Activated CD4-positive, alpha-beta T cell treated with anti-CD3 and anti-CD28 coated beads, Interleukin-2, Interleukin-6, amounts not matched to agents 100 ng/mL and 50 ng/mL, durations not matched to agents 16 hours and 8 hours (primary cell): ENCODE data around the gene MRPS27.

Experiments used
- DNase-seq: peaks from one replicate; pipeline ENCODE4 v3.0.0-alpha.2; 2020

MRPS27 gene

DNA sequence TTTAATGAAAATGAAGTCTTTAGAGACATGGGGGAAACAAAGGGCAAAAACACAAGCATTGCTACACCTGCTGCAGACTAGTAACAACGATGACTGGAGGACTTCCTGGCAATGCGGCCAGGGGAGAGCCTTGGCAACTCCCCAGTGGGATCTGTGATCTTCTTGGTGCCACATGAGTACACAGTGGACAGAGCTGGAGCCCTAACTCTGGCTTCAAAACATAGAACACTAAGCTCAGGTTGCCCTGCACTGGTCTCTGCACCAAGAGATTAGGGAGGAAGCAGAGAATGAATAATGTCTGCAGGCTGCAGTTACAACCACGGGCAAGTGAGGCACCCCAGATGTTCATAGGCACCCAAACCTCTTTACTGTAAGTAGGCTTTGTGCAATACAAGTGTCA is 91.1 kb downstream of the MRPS27 start:
- DNase-seq = no peak

DNA sequence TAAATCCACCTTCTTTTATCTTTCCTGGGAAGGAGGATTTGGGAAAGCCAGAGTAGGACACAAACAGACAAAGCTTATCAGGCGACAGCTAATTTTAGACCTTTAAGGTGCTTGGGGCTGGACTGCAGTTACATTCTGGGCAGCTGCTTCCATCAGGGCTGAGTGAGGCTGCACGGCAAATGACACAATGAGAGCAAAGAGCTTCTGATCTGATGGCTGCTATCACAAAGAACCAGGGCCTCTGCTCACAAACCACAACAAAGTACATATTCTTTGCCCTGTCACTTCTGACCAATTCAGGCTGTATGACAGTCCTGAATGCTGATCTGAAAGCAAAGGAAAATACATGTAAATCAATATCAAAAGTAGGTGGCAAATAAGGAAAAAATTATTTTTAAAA is 93.1 kb downstream of the MRPS27 start:
- no peak for DNase-seq

DNA sequence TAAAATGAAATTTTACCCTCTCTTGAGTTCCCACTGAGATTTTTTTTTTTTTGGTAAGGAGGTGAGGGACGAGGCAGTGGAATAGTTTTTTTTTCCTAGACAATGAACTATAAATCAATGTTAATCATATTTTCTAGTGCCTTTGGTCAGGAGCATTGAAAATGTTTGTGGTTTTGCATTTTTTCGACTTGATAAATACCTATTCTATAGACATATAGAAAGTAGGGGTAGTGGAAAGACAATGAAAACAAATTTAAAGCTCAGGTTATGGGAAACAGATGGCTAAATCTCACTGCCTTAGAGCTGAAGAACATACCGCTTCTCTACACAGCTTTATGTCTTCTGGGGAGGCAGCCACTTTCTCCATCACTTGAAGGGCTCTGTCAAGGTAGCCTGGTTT is 94.3 kb downstream of the MRPS27 start:
- DNase-seq = no peak

DNA sequence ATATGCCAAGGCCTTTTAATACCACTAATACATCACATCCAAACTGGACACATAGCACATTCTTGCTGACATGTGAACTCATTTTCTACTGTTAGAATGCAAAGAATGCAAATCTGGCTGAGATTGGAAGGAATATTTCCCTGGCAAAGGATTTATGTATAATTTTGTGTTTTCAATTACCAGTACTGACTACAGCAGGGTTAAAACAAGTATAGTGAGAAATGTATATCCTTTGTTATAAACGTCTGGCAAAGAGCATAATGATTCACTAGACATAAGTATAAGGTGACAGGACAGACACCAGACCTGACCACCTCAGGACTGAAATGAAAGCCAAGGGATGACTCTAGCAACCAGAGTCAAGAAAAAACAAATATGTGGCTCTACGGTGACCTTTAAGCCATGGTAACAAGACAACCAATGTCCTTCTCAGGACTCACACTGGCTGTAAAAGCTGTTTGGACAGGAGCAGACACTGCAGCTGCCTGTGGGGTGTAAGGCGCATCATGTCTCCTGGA is 95.0 kb downstream of the MRPS27 start:
- no peak for DNase-seq

DNA sequence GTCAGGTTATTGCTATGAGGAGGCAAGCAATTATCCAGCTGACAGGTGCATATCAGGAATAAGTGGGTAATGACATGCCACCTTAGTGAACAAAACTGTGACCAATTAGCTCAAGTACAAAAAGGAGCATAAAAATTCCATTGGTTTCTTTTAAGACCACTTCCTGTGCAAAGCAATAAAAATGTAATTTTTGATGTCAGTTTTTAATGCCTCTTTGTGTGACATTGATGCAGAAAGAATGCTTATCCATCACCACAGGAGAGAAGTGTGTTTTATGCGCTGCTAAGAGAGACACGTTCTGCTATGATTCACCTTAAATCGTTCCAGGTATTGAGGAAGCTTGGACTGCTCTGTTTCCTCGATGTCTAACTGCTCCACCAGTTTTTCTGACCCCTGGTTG is 96.7 kb downstream of the MRPS27 start:
- no peak for DNase-seq

DNA sequence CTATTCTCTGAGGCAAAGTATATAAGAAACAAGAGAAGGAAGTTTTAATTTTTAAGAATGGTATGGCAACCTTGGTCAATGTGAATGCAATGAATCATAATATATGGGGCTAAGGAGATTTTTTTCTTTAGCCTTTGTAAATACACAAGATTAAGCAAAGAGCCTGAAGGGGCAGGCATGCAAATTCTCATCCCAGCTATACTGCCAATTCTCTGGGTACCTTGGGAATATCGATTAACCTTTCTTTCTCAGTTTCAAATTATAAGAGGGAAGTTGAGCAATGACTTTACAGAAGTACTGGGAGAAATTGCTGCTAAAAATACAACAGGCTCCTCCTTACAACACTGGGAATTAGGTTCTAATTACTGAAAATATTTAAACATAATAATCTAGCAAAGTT is 97.5 kb downstream of the MRPS27 start:
- no peak for DNase-seq

DNA sequence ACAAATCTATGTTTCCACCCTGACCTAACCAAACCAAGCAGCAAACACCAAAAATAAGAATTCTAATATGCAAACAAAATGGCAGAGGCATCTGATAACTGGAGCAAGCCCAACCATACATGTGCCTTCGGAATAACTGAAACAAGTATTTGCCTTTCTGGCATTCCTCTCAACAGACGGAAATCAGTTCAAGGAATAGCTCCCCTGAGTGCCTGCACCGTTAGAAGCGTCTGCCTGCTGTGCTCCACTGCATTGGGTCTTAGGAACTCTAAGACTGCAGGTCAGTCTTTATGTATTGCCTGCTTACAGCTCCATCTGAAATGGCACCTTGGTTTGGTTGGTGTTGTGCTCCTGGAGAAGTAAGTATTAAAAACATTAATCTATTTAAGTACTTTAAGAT is 98.5 kb downstream of the MRPS27 start:
- DNase-seq = no peak

DNA sequence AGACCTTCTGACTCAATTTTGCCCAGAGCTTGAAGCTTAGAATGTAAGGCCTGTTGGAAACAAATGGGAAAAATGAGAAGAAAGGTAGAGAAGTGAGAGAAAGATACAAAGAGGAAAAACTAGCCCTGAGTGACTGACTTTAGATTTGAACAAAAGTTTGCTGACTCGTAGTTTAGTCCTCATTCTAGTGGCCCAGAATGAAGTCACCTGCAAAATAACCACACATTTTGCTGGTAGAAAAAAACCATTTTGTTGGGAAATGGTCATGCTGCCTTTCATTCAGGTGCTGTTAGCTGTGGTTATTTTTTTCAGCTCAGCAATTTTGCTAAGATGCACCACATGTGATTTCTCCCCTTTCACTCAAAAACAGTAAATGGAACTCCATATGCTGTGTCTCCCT is 98.9 kb downstream of the MRPS27 start:
- no peak for DNase-seq

DNA sequence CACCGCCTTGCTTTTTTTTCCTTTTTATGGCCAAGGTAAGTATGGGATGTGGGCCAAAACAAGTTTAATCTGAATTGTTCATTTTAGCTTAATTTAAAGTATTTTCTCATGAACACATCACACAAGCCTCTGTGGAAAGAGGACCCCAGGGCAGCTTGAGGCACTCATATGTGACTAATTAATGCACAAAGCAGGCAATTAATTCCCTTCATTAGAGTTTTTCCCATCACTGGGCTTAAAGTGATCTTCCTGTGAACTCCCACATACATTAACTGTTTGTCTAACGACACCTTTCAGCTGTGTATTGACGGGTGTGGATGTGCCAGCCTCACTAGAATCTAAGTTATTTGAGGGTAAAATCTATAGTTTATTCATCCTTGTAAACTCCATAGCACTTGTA is 103.3 kb downstream of the MRPS27 start:
- DNase-seq = no peak

DNA sequence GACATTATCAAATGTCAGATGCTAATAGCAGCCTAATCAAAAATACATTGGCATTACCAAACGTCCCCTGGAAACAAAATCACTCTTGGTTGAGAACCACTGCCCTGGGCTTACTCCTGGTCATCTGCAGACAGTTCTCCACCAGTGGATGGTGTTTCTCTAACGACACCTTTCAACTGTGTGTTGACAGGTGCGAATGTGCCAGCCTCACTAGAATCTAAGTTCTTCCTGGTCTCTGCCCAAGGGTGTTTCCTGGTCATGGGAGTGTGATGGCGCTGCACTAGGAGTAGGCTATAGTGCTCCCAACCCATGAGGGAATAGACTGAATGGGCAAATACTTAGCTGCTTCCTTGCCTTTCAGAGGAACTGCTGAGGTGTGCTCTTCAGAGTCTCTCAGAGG is 105.9 kb downstream of the MRPS27 start:
- DNase-seq = no peak

DNA sequence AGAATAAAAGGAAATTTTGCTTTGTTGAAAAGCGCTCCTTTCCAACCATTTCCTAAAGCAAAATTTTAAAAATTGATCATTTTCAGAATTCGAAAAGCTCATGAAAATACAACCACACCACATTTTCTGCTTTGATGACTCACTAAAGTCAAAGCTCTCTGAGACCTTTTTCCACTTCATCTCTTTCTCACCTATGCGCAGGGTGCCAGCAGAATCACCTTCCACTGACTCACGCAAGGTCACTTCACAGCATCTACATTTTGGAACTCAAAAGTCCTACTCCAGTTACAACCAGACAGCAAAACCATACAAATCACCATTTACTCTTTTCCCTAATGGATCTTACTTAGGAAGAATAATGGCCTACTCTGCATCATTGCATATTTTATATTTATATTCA is 106.6 kb downstream of the MRPS27 start:
- no peak for DNase-seq

DNA sequence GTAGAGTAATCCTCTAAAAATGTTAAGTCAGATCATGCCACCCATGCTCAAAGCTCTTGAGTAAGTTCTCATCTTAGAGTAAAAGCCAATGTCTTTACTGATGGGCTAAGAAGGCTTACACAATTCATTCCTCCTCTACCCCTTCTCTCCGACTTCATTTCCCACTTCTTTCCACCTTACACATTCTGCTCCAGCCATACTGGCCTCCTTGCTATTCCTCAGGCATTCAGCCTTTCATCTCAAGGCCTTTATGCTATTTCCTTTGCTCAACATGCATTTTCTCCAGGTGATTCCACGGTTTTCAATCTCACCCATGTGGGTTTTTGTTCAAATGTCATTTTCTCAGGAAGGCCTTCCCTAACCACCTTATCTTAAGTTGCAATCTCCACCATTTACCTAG is 107.9 kb downstream of the MRPS27 start:
- no peak for DNase-seq

DNA sequence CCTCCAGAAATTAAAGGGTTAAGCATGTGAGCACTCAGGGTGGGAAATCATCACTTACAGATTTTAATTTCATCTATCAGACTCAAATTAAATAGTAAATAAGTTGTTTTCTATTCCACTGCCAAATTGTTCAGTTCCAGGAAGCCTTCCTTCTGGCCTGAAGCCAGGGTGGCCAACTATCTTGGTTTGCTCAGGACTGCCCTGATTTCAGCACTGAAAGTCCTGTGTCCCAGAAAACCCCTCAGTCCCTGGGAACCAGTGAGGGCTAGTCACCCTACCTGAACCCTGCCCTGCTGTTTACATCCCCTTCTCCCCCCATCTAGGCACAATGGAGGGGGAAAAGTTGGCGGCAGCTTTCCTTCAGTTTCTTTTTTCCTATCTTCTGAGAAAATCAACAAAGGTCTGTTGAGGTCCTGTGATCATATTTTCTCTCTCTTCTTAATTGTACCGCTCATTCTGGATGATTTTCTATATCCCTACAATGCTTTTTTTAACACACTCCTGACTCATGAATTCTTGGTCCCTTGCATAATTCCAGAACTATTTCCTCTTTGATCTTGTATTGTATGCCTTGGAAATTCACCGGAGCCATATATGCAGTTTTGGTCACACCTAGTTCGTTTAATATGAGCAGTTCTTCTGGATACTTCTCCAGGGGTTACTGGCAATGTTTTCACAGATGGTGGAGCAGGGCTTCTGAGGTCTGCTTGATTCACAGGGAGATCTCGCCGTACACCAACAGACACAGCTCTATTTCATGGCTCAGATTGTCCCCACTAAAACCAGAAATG is 109.0 kb downstream of the MRPS27 start:
- no peak for DNase-seq

DNA sequence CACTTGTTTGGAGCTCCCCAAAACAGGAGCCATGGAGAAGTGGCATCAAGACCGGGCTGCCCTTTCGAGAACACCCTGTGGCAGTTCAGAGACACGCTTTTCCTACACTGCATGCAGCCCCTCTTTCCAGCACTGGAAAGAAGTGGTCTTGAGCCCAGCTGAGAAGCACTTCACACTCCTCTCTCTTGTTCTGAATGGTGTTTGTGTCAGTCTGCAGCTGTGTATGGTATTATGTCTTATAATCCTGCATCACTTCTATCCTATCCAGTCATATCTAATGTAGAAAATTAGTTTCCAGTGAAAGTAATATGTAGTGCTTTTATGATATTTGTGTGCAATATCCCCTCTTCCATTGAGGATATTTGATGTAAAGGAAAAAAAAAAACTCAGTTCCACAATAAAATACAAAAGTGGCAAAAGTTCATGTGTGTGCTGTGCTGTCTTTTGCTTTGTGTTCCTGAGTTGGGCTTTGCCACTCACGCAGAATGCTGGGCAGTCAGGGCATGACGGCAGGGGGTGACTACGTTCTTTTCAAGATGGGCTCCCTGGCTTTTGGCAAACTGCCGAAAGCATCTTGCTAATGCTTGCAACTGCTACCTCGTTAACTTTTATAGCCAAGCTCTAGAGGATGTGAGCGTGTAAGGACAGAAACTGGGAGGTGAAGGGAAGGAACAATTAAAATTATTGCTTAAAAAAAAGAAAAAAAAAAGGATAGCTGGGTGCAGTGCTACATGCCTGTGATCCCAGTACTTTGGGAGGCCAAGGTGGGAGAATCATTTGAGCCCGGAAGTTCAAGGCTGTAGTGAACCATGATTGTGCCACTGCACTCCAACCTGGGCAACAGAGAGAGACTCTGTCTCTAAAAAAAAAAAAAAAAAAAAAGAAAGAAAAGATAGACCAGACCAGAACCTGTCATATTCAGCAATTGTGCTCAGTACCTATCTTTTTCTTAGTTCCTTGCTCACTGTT is 110.6 kb downstream of the MRPS27 start:
- no peak for DNase-seq

DNA sequence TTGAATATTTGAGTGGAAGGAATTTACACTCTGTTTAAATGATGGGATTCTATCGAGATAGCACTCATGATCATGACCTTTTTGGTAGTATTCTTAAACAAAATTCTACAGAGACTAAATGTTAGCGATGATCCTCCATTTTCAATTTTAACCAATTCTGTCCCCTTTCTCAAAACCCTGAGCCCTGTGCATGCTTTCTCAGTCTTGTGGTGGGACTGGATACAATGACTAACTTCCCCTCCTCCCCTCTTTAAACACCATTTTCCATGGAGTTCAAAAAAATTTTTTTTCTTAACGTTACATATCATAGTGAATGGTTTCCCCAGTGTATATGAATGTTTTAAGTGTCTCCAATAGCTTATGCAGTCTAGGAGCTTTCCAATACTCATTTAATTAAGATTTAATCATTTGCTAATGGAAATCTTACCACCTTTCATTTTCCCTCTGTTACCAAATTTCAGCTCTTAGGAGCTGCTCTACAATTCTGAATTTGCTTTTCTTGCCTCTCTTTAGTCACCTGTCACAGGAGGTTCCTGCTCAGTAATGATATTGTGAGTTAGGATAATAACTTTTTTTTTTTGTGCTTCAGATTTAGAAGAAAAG is 111.6 kb downstream of the MRPS27 start:
- no peak for DNase-seq

DNA sequence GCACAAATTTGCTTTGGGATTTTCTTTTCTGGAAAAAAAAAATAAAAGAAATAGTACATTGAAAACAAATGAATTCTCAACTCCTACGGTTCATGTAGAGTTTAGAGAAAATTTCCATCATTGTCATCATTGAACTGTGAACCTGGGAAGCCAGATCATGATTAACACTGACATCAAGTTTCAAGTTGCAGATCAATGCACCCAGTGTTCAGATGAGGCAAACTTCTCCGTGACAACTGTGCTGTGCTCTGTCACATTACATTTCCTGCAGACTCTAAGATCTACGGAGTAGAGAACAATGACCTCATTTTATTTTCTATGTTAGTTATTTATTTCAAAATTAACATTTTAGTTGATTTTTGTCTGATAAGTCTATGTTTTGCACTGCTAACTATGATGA is 113.0 kb downstream of the MRPS27 start:
- DNase-seq = no peak

DNA sequence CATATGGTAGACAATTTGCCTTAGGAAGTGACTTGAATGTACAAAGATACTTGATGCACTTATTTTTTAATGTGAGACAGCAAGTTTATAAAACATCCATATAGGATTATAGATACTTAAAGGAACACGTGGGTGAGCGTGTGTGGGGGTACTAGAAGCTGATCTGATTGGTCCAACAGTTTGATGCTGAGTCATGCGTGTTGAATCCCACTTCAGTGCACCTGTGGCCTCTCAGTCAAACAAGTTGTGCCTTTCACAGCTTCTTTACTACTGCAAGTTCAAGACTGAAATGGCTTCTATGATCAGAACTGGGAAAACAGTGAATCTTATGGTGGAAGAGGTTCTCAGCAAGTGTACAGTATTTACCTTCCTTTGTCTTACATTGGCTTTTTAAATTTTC is 113.9 kb downstream of the MRPS27 start:
- no peak for DNase-seq

DNA sequence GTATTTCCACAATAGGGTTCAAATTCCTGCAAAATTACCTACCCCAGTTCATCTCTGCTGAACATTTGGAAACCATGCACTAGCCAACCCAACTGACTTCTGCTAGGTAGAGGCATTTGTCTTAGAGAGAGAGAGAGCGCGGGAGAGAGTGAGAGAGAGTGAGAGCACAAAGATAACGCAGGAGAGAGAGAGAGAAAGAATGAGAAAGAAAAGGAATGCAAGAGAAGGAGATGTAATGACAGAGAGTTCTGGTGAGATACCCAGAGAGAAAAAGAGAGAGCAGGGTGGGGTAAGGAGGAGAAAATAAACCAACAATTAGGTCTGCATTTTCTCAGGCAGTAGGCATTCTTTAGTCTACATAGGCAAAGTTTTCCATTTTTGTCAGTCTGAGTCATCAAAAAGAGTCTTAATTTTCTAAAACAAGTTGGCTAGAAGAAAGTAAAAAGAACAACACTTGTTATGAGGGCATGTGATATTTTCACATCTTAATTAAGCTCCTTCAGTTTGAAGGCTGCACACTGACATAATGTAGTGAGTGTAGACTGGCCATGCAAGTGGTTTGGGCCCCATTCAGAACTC is 114.5 kb downstream of the MRPS27 start:
- DNase-seq = no peak

DNA sequence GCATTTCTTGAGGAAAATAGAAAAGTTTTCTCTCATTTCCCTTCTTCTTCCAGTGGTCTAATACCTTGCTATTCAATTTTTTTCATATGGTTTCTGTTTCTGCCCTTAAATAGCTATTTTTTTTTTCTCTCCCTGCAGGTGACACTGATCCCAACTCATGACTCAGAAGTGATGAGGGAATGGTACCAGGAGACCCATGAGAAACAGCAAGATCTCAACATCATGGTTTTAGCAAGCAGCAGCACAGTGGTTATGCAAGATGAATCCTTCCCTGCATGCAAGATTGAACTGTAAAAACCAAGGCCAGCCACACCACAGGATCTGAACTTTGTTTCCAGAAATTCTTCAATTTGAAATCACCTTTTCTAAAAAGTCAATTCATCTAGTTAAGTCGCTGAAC is 115.1 kb downstream of the MRPS27 start:
- no peak for DNase-seq

DNA sequence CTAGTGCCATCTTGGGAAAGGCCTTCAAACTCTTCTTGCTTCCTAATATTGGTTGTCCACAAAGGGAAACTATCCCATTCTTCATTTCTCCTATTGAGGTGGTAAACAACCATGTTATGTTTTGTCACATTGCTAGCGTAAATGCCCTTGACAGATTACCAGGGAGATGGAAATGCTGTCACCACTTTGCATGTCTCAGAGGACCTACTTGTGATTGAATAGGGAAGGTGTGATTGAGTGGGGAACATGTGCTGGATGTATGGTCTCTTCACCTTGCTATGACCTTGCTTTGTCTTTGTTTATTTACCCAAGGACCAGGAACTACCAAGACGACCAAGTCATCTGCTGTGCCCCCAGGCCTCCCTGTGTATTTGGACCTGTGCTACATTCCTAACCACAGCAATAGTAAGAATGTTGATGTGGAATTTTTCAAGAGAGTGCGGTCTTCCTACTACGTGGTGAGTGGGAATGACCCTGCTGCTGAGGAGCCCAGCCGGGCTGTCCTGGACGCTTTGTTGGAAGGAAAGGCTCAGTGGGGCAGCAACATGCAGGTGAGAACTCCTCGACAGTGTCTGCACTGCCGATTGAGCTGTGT is 116.7 kb downstream of the MRPS27 start:
- DNase-seq = no peak

DNA sequence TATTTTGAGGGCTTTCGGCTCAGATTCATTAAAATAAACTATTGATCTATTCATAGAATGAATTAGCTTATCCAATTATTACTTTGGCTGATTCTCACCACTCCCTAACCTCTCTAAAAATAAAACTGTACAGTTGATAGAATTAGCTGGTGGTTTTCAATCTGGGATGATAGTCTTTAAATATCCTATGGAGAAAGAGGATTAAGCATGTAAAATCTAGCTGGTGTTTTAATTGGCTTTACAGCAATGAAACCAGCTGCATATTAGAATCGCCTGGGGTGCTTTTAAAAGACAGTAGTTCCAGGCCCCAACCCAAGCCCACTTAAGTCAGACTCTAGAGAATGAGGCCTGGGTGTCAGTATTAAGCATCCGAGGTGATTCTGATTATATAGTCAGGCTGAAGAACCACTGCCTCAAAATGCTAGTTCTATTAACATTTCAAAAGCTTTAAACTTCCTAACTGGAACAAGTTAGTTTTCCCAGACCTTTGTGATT is 117.7 kb downstream of the MRPS27 start:
- no peak for DNase-seq

DNA sequence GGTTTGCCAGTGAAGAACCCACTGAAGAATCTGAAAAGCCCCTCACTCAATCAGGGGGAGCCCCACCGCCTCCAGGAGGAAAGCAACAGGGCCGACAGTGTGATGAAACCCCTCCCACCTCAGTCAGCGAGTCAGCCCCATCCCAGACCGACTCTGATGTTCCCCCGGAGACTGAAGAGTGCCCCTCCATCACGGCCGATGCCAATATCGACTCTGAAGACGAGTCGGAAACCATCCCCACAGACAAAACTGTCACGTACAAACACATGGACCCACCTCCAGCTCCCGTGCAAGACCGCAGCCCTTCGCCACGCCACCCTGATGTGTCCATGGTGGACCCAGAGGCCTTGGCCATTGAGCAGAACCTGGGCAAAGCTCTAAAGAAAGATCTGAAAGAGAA is 120.4 kb downstream of the MRPS27 start:
- no peak for DNase-seq

DNA sequence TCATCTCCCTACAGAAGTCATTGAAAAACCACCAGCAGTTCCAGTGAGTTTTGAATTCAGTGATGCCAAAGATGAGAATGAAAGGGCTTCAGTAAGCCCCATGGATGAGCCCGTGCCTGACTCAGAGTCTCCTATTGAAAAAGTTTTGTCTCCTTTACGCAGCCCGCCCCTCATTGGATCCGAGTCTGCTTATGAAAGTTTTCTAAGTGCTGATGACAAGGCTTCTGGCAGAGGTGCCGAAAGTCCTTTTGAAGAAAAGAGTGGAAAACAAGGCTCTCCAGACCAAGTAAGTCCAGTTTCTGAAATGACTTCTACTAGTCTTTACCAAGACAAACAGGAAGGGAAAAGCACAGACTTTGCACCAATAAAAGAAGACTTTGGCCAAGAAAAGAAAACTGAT is 122.6 kb downstream of the MRPS27 start:
- DNase-seq = no peak
